ENCODE results near the gene TMEM8B. TPM values are rescaled to one million over a fixed set of nuclear protein-coding genes. Genes with fewer than 3 reads are reported as not detected.
A peak's percentile ranks its signal among the peaks of the same experiment; 100 is the strongest.

The TMEM8B gene
- total RNA-seq, 1 experiment from 2014 or later = 7.2 TPM

GRCh38 chr9:35908504-35909125 is 79.6 kb downstream of the TMEM8B start:
- POLR2A ChIA-PET = no interaction called here
- TF ChIP-seq, protein P1, sequence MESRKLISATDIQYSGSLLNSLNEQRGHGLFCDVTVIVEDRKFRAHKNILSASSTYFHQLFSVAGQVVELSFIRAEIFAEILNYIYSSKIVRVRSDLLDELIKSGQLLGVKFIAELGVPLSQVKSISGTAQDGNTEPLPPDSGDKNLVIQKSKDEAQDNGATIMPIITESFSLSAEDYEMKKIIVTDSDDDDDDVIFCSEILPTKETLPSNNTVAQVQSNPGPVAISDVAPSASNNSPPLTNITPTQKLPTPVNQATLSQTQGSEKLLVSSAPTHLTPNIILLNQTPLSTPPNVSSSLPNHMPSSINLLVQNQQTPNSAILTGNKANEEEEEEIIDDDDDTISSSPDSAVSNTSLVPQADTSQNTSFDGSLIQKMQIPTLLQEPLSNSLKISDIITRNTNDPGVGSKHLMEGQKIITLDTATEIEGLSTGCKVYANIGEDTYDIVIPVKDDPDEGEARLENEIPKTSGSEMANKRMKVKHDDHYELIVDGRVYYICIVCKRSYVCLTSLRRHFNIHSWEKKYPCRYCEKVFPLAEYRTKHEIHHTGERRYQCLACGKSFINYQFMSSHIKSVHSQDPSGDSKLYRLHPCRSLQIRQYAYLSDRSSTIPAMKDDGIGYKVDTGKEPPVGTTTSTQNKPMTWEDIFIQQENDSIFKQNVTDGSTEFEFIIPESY (IDR thresholded peaks at IDR 0.05; ENCODE audit: extremely low read depth, insufficient replicate concordance, low read length) = no peak
- TF ChIP-seq YY1 (IDR thresholded peaks at IDR 0.05; ENCODE audit: extremely low read depth, insufficient replicate concordance, low read depth, low read length) = no peak
- TF ChIP-seq SRF (IDR thresholded peaks at IDR 0.05; ENCODE audit: low read depth) = no peak
- TF ChIP-seq JUND (IDR thresholded peaks at IDR 0.05) = no peak
- TF ChIP-seq, protein P2, sequence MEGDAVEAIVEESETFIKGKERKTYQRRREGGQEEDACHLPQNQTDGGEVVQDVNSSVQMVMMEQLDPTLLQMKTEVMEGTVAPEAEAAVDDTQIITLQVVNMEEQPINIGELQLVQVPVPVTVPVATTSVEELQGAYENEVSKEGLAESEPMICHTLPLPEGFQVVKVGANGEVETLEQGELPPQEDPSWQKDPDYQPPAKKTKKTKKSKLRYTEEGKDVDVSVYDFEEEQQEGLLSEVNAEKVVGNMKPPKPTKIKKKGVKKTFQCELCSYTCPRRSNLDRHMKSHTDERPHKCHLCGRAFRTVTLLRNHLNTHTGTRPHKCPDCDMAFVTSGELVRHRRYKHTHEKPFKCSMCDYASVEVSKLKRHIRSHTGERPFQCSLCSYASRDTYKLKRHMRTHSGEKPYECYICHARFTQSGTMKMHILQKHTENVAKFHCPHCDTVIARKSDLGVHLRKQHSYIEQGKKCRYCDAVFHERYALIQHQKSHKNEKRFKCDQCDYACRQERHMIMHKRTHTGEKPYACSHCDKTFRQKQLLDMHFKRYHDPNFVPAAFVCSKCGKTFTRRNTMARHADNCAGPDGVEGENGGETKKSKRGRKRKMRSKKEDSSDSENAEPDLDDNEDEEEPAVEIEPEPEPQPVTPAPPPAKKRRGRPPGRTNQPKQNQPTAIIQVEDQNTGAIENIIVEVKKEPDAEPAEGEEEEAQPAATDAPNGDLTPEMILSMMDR (IDR thresholded peaks at IDR 0.05 in 2 of 3, conservative IDR thresholded peaks at IDR 0.05 in 1 of 3; ENCODE audit: borderline replicate concordance in 1 of 3, insufficient read depth in 1 of 3, low read depth in 2 of 3, low read length in 2 of 3) = no peak
- TF ChIP-seq POLR2A (IDR thresholded peaks at IDR 0.05; ENCODE audit: borderline replicate concordance, extremely low read depth, insufficient read depth, insufficient read length) = no peak
- no peak for TF ChIP-seq TCF7L2 (IDR thresholded peaks at IDR 0.05; ENCODE audit: borderline replicate concordance, extremely low read depth, insufficient read depth, insufficient read length)
- TF ChIP-seq SIN3A (IDR thresholded peaks at IDR 0.05; ENCODE audit: low read depth) = no peak
- TF ChIP-seq MAX (IDR thresholded peaks at IDR 0.05) = no peak
- no peak for TF ChIP-seq ZFX (IDR thresholded peaks at IDR 0.05)
- no peak for TF ChIP-seq ATF3 (IDR thresholded peaks at IDR 0.05)
- no peak for TF ChIP-seq FOSL1 (IDR thresholded peaks at IDR 0.05; ENCODE audit: low read depth)
- TF ChIP-seq CEBPB (IDR thresholded peaks at IDR 0.05; ENCODE audit: low read depth) = no peak
- TF ChIP-seq CBX3 (IDR thresholded peaks at IDR 0.05; ENCODE audit: low read depth) = no peak
- no peak for TF ChIP-seq POLR2AphosphoS5 (IDR thresholded peaks at IDR 0.05; ENCODE audit: low read depth, low read length)
- TF ChIP-seq REST (IDR thresholded peaks at IDR 0.05; ENCODE audit: low read depth) = no peak
- no peak for TF ChIP-seq EZH2phosphoT487 (IDR thresholded peaks at IDR 0.05; ENCODE audit: borderline replicate concordance)
- TF ChIP-seq RAD21 (IDR thresholded peaks at IDR 0.05; ENCODE audit: low read depth) = no peak
- TF ChIP-seq EGR1 (IDR thresholded peaks at IDR 0.05; ENCODE audit: low read depth) = no peak
- intact Hi-C loops (cut with micrococcal nuclease) = no loop called here
- peak overlapping the region; percentile 72 for H2AFZ ChIP-seq (ENCODE audit: low read depth, low read length, poor library complexity, severe bottlenecking)
- H4K20me1 ChIP-seq (ENCODE audit: insufficient read depth) = no peaks in the 10 kb centered on the region
- peaks cover 47 to 68% of the 10 kb centered on the region in 2 experiments for H3K4me1 ChIP-seq (ENCODE audit: control insufficient read depth in 1 of 2, insufficient read depth in 2 of 2, low read length in 2 of 2)
- peak overlapping the region; percentile 25 to 47 for H3K4me3 ChIP-seq (replicated peaks in 1 of 2; ENCODE audit: low read depth in 1 of 2, low read length in 2 of 2)
- H3K27me3 ChIP-seq (ENCODE audit: insufficient read depth, low read length) = no peaks in the 10 kb centered on the region
- H3K9me2 ChIP-seq (ENCODE audit: insufficient read depth) = no peaks in the 10 kb centered on the region
- no peaks in the 10 kb centered on the region for H3K9me3 ChIP-seq (ENCODE audit: control insufficient read depth in 1 of 2, insufficient read depth in 1 of 2, low read depth in 1 of 2, low read length in 2 of 2)
- peak overlapping the region; percentile 78 for H3K4me2 ChIP-seq (ENCODE audit: low read length)
- H3K79me2 ChIP-seq (ENCODE audit: insufficient read depth, low read length) = no peaks in the 10 kb centered on the region
- peak; percentile 6 for ATAC-seq
- no TSS peak for BruUV-seq (replicated peaks)
- no peak for DNase-seq (ENCODE audit: low read depth, low spot score)
- no peaks in the 10 kb centered on the region for H3K36me3 ChIP-seq (ENCODE audit: control insufficient read depth in 1 of 2, insufficient read depth in 2 of 2, low read length in 2 of 2)
- H3K9ac ChIP-seq (ENCODE audit: low read length) = peak overlapping the region; percentile 49
- CTCF ChIA-PET = no interaction called here
- RAD21 ChIA-PET (ENCODE audit: low non-redundant PET in 1 of 2, low total read pairs in 2 of 2, uncharacterized antibody in 2 of 2, unreplicated experiment in 2 of 2) = no interaction called here
- peak overlapping the region; percentile 76 for H3K27ac ChIP-seq (ENCODE audit: low read depth, low read length)
